Mammary epithelial cell (primary cell): Measurements from ENCODE around the gene ARL17B.
"Not testable (repeated sequence)": the region's sequence is repeated elsewhere in the genome, so short reads cannot be mapped to it uniquely, and the experiment has no call there.

Experiments
- CTCF ChIP-seq, 2 donors: IDR thresholded peaks in 1 of 2; conservative IDR thresholded peaks in 1 of 2; 2 replicates each; pipeline ENCODE4 v1.5.1; 2011 to 2012; ENCODE audit warnings: inconsistent platforms in 2 of 2, low read length in 2 of 2, mild to moderate bottlenecking in 2 of 2, control low read depth in 1 of 2, low read depth in 1 of 2; ENCODE audit not compliant: insufficient read depth in 1 of 2; ENCODE audit errors: extremely low read depth in 1 of 2
- EZH2 ChIP-seq: IDR thresholded peaks from 2 replicates; pipeline ENCODE4 v1.6.1; 2012; ENCODE audit warnings: low read length, inconsistent platforms, borderline replicate concordance

DNA sequence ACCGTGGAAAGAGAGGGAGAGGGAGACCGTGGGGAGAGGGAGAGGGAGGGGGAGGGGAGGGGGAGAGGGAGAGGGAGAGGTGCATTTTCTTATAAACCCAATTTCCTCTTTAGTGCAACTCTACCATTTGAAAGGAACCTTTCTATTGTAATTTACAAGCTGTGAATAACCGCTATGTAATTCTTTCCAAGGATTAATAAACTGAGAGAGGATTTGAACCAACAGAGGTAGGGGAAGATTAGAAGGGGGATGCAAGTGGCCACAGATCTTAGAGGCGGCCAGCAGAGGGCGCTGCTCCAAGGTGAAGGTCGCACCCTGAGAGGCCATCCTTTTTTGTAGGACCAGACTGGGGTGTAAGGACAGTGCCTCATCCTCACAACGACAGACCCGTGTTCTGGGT is 107.8 kb downstream of the ARL17B start:
- TF ChIP-seq CTCF (conservative IDR thresholded peaks at IDR 0.05 in 1 of 2, IDR thresholded peaks at IDR 0.05 in 1 of 2; ENCODE audit: extremely low read depth in 1 of 2, insufficient read depth in 1 of 2, low read depth in 1 of 2, low read length in 2 of 2) = peak; percentile 39 to 58
- not testable (repeated sequence) for TF ChIP-seq EZH2
